Measurements from ENCODE around the gene USH2A.

DNA sequence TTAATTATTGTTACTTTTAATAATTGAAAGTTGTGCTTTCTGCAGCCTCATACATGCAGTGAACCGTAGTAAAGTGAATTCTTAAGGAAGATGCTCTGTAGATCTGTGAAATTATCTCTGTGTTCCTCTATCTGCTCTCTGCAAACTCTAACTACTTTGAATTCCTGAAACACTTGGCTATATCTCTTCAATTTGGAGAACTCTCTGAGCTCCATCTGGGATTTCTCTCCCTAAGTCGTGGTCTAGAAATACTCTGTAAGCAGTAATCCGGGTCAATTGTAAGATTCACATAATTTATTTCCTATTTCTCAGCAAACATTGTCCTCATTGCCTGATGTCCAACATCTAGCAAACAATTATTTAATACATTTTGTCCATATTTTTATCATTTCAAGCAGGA, 164.9 kb downstream of the USH2A start:
- TF ChIP-seq, protein P1, sequence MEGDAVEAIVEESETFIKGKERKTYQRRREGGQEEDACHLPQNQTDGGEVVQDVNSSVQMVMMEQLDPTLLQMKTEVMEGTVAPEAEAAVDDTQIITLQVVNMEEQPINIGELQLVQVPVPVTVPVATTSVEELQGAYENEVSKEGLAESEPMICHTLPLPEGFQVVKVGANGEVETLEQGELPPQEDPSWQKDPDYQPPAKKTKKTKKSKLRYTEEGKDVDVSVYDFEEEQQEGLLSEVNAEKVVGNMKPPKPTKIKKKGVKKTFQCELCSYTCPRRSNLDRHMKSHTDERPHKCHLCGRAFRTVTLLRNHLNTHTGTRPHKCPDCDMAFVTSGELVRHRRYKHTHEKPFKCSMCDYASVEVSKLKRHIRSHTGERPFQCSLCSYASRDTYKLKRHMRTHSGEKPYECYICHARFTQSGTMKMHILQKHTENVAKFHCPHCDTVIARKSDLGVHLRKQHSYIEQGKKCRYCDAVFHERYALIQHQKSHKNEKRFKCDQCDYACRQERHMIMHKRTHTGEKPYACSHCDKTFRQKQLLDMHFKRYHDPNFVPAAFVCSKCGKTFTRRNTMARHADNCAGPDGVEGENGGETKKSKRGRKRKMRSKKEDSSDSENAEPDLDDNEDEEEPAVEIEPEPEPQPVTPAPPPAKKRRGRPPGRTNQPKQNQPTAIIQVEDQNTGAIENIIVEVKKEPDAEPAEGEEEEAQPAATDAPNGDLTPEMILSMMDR (IDR thresholded peaks at IDR 0.05) = no peak
- TF ChIP-seq POLR2A (IDR thresholded peaks at IDR 0.05) = no peak
- TF ChIP-seq POLR2AphosphoS5 (IDR thresholded peaks at IDR 0.05) = no peak
